ENCODE results near the gene BRCA2.

BRCA2 gene

GRCh38 chr13:32315238-32316027, at the start of gene BRCA2, which contains the start of gene ZAR1L:
Gene BRCA2, plus strand, starts transcription at chr13:32315508. Its CDS starts 953 bp downstream, at chr13:32316461.
Gene ZAR1L, minus strand, starts transcription at chr13:32315363. Its CDS starts 3,438 bp downstream, at chr13:32311925.
- DNase-seq = peak; percentile 87

DNA sequence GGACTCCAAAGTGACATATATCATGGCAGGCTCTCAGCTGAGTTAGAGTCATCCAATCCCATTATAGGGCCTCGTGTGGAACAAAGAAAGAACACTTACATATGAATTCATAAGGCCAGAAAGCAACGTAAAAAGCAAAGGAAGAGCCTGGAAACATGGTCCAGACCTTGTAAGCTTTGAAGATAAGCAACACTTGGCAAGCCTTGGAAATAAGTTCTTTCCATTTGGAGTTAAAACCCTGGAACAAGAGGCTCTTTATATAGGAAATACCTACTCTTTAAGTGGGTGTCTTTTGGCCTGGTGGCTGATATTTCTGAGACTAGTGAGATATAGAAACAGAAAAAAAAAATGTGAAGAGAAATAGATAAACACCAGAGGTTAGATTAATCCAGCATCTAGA, 49.6 kb upstream of the BRCA2 start:
- no peak for DNase-seq

GRCh38 chr13:32266130-32266529, 49.2 kb upstream of the BRCA2 start:
- DNase-seq = no peak

DNA sequence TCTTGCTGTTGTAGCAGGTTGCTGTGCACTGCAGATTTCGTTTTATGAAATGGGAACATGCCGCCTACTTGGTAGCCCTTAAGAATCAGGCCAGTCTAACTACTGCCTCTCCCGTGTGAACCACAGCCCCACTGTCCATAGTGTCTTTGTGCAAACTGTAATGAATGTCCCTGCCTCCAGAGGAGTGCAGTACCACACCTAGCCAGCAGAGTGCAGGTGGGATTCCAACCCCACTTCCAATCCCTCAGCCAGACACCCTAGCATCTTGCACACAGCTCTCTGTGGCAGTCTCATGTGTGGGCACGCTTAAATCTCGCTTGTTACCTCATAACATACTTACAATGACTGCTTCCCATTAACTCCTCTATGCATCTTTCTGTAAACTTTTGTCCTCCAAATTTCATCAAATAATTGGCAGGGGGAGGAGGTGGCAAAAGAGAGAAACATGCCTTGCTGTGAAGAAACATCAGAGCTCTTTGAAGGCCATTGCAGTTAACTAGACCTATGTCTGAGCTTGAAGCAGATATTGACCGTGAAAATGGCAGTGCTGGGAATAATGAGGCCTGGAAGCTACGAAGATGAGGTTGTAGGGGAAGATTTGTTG, 47.4 kb upstream of the BRCA2 start:
- no peak for DNase-seq

- no peak for DNase-seq
These were observed 43.2 kb upstream of the BRCA2 start for GRCh38 chr13:32272021-32272683.

GRCh38 chr13:32277839-32278238, 37.5 kb upstream of the BRCA2 start:
- DNase-seq = no peak

DNA sequence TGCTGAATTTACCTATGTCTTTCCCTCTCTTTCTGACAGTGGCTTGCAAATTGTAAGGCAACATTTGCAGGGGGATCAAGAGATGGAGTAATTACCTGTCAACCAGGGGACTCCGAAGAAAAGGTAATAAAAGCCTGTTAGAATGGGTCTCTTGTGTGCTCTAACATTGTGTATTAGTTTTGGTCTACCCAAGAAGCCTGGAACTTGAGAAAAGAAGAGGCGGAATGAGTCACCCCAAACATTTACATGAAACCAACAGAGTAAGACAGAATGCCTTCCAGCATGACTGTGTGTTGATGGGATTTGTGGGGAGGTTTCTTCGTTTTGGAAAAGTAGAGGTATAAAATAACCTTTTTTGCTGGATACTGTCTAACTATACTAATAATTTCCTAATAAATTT, 36.9 kb upstream of the BRCA2 start:
- no peak for DNase-seq

- no peak for DNase-seq
These were observed 34.2 kb upstream of the BRCA2 start for GRCh38 chr13:32281096-32281495.

DNA sequence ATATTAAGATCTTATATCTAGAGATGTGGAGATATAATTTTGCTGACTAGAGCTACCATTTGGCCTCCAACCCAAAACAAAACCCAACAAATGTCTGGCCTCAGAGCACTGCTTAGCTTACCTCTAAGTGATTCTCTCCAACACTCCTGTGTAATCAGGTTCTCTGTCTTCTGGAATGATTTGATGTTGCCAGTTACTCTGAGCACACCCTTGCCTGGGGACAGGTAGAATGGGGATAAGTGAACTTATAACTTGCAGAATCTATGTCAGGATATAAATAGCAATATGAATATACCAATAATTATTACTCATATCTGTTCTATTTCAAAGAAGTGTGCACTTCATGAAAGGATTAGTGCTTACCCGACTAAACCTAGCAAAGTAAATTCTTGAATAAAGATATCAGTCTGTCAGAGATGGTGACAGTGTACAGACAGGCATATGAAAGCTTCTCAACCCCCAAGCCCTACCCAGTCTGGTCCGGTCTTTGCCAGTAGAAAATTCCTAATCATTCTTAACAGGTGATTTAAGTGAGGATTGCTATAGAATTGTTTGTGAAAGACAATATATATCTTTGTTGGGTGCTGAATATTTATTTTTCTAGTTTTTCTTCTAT, 33.1 kb upstream of the BRCA2 start:
- no peak for DNase-seq

DNA sequence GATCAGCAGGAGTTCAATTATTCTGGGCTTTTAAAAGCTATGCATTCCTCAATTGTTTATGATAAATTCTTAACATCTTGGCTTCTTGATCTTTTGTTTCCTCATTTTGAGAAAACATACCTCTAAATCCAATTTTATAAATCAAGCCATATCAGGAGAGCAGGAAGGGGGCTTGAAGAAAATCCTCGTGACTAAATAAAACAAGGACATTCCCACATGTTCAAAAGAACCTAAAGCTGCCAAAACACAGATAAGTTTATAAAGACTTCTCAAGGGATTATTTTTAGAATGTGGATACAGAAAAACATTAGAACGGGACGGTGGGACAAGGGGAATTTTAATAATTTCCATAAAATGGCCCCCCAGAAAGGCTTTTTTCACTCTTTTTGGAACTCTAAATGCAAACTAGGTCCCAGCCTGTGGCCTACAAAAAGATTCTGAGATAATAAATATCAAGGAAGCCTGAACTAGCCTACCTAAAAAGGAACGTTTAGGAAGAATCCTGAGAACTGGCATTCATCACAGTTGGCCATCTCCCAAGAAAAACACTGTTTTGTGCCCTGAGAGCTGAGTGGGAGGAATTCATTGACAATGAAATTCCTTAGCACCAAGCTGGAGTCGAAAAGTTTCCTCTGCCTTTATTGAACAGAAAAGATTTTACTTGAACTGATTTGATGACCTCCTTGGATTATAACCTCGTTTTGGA, 30.2 kb upstream of the BRCA2 start:
- DNase-seq = no peak

DNA sequence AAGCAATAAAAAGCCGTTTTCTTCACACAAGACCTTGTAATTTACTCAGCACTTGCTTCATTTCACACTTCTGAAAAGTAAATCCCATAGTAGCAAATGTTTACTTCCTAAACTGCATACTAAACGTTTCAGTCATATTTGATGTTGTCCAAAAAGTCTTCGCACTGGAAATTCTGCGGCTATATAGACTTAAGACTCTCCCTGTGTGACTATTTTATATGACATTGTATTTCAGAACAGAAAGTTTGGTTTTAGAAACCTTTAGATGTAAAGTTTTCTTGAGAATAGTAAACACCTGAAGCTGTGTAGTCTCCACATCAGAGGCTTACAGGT, 29.7 kb upstream of the BRCA2 start:
- DNase-seq = no peak

DNA sequence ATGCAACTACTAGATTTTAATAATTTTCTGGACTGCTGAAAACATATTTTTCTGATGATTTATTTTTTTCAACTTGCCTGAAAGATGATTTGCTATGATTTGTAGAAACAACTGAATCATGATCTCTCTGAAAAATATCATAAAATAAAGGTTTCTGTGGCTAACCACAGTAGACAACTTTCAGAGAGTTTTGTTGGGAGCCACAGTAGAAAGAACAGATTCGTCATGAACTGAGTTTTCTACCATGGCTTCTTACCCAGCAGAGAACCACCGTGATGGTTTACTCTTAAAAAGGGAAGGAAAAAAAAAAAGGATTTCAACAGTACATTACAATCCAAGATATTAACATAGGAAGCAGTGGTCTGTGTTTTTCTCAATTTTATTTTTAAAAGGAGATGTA, 18.1 kb upstream of the BRCA2 start:
- DNase-seq = no peak

- no peak for DNase-seq
These were observed 16.6 kb upstream of the BRCA2 start for GRCh38 chr13:32298695-32299094.

DNA sequence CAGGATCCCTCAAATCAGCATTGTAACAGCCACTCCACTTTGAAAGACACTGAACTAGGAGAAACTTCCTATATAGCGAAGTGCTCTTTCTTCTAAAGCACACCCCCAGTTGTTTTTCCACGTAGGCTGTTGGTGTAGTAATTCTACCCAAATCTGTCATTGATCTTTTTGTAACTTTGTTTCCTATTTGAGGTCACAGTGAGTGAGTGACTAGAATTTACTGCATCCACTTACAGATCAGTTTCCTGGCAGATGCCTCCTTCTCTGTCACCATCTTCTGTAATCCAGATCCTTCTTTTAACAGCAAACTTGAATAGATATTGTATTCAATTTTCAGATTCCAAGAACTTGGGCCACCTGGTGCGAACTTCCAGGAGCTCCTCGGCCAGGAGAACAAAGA, 15.4 kb upstream of the BRCA2 start:
- DNase-seq = no peak

DNA sequence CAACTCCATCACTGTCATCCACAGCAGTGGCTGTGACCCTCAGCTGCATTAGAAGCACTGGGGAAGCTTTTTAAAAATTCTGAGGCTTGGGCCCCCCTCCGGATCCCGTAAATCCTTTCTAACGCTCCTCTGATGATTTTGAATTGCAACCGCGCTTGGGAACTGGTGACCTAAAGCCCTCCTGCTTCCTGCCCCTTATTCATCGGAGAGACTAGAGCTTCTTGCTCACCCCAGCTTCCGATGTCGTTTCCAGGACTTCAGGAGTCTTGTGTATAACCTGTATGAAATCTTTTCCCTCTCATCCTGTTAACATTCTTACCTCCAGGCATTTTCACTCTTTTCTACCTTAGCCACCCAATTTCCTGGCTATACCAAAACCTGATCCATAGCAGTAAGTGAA, 14.9 kb upstream of the BRCA2 start:
- DNase-seq = no peak

- DNase-seq = no peak
These were observed 14.4 kb upstream of the BRCA2 start for GRCh38 chr13:32300920-32301319.

DNA sequence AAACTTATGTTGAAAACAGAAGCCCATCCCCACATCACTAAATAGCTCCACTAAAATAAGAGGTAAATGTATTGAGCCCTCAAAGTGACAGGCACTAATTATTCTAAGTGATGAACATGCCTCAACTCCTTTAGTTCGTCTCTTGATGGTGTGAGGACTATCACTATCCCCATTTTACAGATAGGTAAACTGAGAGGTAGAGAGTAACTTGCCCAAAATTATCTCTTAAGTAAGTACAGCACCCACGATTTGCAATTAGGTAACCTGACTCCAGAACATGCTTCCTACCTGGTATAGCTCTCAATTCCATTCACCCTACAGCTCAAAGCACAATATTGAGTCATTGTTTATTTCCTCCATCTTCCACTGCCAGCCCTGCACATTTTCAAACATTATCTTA, 12.8 kb upstream of the BRCA2 start:
- no peak for DNase-seq

GRCh38 chr13:32305646-32306045, 9.7 kb upstream of the BRCA2 start:
- no peak for DNase-seq

DNA sequence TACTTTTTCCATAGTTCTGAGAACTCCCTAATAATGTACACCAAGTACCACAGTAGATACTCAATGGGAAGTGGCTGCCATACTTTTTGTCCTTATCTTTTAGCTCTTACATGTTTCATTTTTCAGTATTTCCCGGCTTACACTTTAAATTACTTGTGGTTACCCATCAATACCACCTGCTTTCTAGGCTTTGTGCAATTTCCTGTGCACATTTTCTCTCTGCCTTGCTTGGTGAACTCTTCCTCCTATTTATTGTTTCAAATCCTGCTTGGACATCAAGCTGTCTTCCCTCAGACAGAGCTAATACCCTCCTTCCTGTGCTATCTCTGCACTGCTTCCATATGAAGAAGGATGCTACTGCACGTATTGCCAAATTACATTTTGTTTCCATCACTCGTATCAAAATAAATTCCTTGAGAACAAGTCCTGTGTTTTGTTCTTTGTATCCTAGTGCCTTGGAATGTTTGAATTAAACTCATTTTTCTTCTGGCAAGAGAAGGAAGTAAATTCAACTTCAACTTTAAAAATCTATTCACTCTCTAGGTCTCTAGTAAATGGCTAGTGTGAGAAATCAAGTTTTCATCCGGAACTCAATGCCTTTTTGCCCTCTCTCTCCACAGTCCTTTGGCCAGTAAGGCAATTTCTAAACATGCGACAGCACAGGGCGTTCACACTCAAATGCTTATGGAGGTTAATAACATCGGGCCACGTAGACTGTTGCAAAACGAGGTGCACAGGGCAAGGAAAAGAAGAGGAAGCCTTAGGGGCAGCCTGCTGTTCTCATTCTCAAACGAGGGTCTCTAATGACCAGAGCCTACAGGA, 5.8 kb upstream of the BRCA2 start:
- peak; percentile 31 for DNase-seq

DNA sequence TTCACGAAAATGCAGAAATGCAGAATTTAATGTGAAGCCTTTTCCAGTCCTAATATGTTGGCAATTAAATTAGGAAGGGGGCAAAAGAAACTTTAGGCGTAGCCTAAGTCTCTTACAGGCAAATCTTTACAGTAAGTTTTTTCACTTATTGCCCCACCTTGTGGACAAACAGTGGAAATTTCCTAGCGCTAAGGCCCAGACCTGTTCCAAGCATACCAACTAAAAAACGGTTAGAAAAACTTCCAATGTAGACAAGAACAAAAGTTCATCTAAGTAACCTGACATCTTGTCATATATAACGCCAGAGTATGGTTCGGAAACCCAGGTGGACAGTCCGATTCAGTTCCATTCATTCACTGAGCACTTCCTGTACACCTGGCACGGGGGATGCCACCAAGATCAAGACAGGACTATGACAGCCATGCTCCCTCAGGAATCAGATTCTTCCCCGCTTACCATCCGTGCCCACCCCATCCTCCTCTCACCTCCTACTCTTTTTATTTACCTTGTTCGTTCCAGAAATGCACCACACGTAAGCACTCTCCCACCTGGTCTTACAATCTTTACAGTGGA, 5.1 kb upstream of the BRCA2 start:
- peak; percentile 54 for DNase-seq

DNA sequence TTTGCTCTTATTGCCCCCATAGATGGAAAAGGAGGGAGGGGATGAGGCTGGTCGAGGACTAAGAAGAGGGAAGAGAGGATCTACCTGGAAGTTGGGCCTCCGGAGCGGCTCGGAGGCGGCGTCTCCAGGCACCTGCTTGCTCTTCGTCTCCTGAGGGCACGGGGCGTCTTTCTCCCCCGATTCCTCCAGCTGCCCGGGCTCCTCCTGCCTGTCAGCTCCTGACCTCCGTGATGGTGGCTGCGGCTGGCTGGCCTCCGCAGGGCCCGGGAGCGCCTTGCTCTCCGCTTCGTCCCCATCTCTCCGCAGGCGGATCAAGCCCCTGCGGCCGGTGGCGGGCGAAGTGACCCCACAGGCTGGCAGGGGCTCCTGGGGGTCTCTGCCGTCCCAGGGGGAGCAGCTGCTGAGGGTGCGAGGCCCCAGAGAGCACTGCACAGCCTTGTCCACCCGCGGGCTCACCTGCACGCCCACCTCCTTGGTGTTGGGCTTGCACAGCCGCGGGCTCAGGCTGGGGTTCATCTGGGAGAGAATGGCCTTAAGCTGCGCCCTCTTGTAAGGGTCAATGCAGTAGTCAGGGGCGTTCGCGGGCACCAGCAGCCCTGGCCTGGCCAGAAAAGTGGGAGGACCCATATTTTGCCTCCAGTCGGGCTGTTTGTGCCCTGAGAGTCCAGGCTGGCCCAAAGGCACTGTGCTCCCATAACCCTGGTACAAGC, 4.0 kb upstream of the BRCA2 start:
- DNase-seq = no peak

All from SHP77 treated with DMSO at 0.1 percent for 48 hours (cell line).